Calu3 (cell line): Measurements from ENCODE around the gene ACAP3. TPM values are rescaled to one million over a fixed set of nuclear protein-coding genes. Genes with fewer than 3 reads are reported as not detected.

ENCODE experiments used
- BruUV-seq: library from RNA; stranded (reverse); fragments of 400-500 nt; replicated peaks from 2 replicates; lab custom pipeline; 2021; lab: Mats Ljungman, UMichigan
- CTCF ChIA-PET: fragments of 300-600 bp; sonication (Branson Sonifier 250); formaldehyde crosslinking; loops from one replicate; lab custom pipeline; 2022; ENCODE audit warnings: antibody characterized with exemption; lab: Charles Lee
- DNase-seq: peaks from one replicate; pipeline ENCODE4 v3.0.0; 2022
- H3K27ac Mint-ChIP-seq: one replicate; pipeline ENCODE4 v1.8.0; 2022; ENCODE audit warnings: mixed read lengths; ENCODE audit not compliant: unreplicated experiment
- H3K27me3 Mint-ChIP-seq: one replicate; pipeline ENCODE4 v1.8.0; 2022; ENCODE audit warnings: mixed read lengths; ENCODE audit not compliant: unreplicated experiment
- H3K36me3 Mint-ChIP-seq: one replicate; pipeline ENCODE4 v1.8.0; 2022; ENCODE audit warnings: mild to moderate bottlenecking, moderate library complexity, mixed read lengths; ENCODE audit not compliant: insufficient read depth, unreplicated experiment
- H3K4me1 Mint-ChIP-seq: one replicate; pipeline ENCODE4 v1.8.0; 2022; ENCODE audit warnings: mild to moderate bottlenecking, low read depth, mixed read lengths; ENCODE audit not compliant: unreplicated experiment
- H3K4me3 Mint-ChIP-seq: one replicate; pipeline ENCODE4 v1.8.0; 2022; ENCODE audit warnings: mild to moderate bottlenecking, low read depth, moderate library complexity, mixed read lengths; ENCODE audit not compliant: unreplicated experiment
- H3K9me3 Mint-ChIP-seq: one replicate; pipeline ENCODE4 v1.8.0; 2022; ENCODE audit warnings: low read depth, mixed read lengths; ENCODE audit not compliant: unreplicated experiment
- CTCF ChIP-seq: fragments of 200-600 bp; IDR thresholded peaks from one replicate; pipeline ENCODE4 v1.8.0; 2022; ENCODE audit warnings: antibody characterized with exemption; ENCODE audit not compliant: unreplicated experiment
- intact Hi-C: fragments of 100-400 bp; cut with micrococcal nuclease; formaldehyde crosslinking; loops from one replicate; pipeline ENCODE4 v1.10.0; 2022; ENCODE audit not compliant: unreplicated experiment
- total RNA-seq: library from RNA; stranded (reverse); gene quantifications from 2 replicates; pipeline ENCODE4 v1.2.3, GENCODE V29; 2022

Gene ACAP3
- total RNA-seq, 1 experiment from 2014 or later, result 41.1 TPM

- Mint-ChIP-seq H3K27ac (no peak overlapping the region), H3K27me3 (no peaks in the 10 kb centered on the region)
- intact Hi-C loops, result no loop called here
Observed at GRCh38 chr1:1295154-1295923, 12.4 kb downstream of the ACAP3 start.

GRCh38 chr1:1294250-1294890, 13.4 kb downstream of the ACAP3 start:
- Mint-ChIP-seq H3K27me3 (no peaks in the 10 kb centered on the region), H3K9me3 (no peaks in the 10 kb centered on the region), H3K36me3 (peaks cover 28% of the 10 kb centered on the region), H3K4me3 (no peak overlapping the region), H3K27ac (no peak overlapping the region), H3K4me1 (no peaks in the 10 kb centered on the region)
- CTCF ChIA-PET, result no interaction called here
- BruUV-seq, result no TSS peak
- intact Hi-C loops, result no loop called here
- TF ChIP-seq CTCF, result no peak
- no peak for DNase-seq

More at GRCh38 chr1:1295154-1295923, 12.4 kb downstream of the ACAP3 start:
- CTCF ChIA-PET, result no interaction called here
- Mint-ChIP-seq H3K4me3 (no peak overlapping the region), H3K36me3 (peaks cover 23% of the 10 kb centered on the region), H3K4me1 (no peaks in the 10 kb centered on the region), H3K9me3 (no peaks in the 10 kb centered on the region)
- no peak for TF ChIP-seq CTCF
- BruUV-seq, result no TSS peak
- DNase-seq, result no peak

GRCh38 chr1:1293263-1294249, 14.2 kb downstream of the ACAP3 start:
- no peak overlapping the region for H3K27ac Mint-ChIP-seq
- intact Hi-C loops, result no loop called here
- no peak for DNase-seq
- no peaks in the 10 kb centered on the region for H3K27me3 Mint-ChIP-seq
- peaks cover 22% of the 10 kb centered on the region for H3K36me3 Mint-ChIP-seq
- H3K4me3 Mint-ChIP-seq, result no peak overlapping the region
- no peaks in the 10 kb centered on the region for H3K9me3 Mint-ChIP-seq
- CTCF ChIA-PET, result no interaction called here
- BruUV-seq, result no TSS peak
- TF ChIP-seq CTCF, result no peak
- no peaks in the 10 kb centered on the region for H3K4me1 Mint-ChIP-seq

- Mint-ChIP-seq H3K36me3 (peaks cover 22% of the 10 kb centered on the region), H3K4me1 (no peaks in the 10 kb centered on the region), H3K27me3 (no peaks in the 10 kb centered on the region), H3K9me3 (no peaks in the 10 kb centered on the region), H3K4me3 (no peak overlapping the region), H3K27ac (no peak overlapping the region)
- BruUV-seq, result no TSS peak
- CTCF ChIA-PET, result no interaction called here
- no peak for TF ChIP-seq CTCF
- intact Hi-C loops, result no loop called here
- DNase-seq, result no peak
Observed at GRCh38 chr1:1292851-1293250, 14.9 kb downstream of the ACAP3 start.
